SK-N-SH (cell line): Measurements from ENCODE around the gene STAMBP.

Experiments used
- CTCF ChIP-seq: fragments of 200-600 bp; sonication (generic); IDR thresholded peaks from 2 replicates; pipeline ENCODE4 v1.6.1; 2017; ENCODE audit warnings: antibody characterized with exemption, mild to moderate bottlenecking, moderate library complexity
- EP300 ChIP-seq, 2 experiments: IDR thresholded peaks; 2 replicates each; pipeline versions ENCODE4 v1.4.0 to v1.6.1; 2012; ENCODE audit warnings: borderline replicate concordance in 1 of 2, low read depth in 1 of 2, low read length in 1 of 2
- GABPA ChIP-seq: IDR thresholded peaks from 2 replicates; pipeline ENCODE4 v1.4.0; 2012; ENCODE audit warnings: low read depth, mild to moderate bottlenecking
- GATA2 ChIP-seq: sonication (generic); formaldehyde crosslinking; IDR thresholded peaks from 2 replicates; pipeline ENCODE4 v1.5.0; 2020; ENCODE audit warnings: mild to moderate bottlenecking, missing genetic modification reagents
- PBX3 ChIP-seq: IDR thresholded peaks from 2 replicates; pipeline ENCODE4; 2012
- POLR2AphosphoS5 ChIP-seq: IDR thresholded peaks from 2 replicates; pipeline ENCODE4 v1.6.1; 2012; ENCODE audit warnings: low read depth, low read length
- RFX5 ChIP-seq: IDR thresholded peaks from 2 replicates; pipeline ENCODE4 v1.6.1; 2012; ENCODE audit warnings: mild to moderate bottlenecking, improper control_type of control experiment, low read length
- TAF1 ChIP-seq: IDR thresholded peaks from 2 replicates; pipeline ENCODE4 v1.6.1; 2012; ENCODE audit warnings: low read depth, mild to moderate bottlenecking, low read length, moderate library complexity, borderline replicate concordance
- USF2 ChIP-seq: fragments of 150-350 bp; IDR thresholded peaks from 2 replicates; pipeline ENCODE4 v1.6.1; 2017; ENCODE audit warnings: antibody characterized with exemption, low read length, low read depth, borderline replicate concordance
- TF ChIP-seq, protein P1 (sequence below): IDR thresholded peaks from 2 replicates; pipeline ENCODE4 v1.4.0; 2012; ENCODE audit warnings: low read depth
- TF ChIP-seq, protein P2 (sequence below): IDR thresholded peaks from 2 replicates; pipeline ENCODE4 v1.6.1; 2012; ENCODE audit warnings: mild to moderate bottlenecking, low read depth, low read length, moderate library complexity

DNA sequence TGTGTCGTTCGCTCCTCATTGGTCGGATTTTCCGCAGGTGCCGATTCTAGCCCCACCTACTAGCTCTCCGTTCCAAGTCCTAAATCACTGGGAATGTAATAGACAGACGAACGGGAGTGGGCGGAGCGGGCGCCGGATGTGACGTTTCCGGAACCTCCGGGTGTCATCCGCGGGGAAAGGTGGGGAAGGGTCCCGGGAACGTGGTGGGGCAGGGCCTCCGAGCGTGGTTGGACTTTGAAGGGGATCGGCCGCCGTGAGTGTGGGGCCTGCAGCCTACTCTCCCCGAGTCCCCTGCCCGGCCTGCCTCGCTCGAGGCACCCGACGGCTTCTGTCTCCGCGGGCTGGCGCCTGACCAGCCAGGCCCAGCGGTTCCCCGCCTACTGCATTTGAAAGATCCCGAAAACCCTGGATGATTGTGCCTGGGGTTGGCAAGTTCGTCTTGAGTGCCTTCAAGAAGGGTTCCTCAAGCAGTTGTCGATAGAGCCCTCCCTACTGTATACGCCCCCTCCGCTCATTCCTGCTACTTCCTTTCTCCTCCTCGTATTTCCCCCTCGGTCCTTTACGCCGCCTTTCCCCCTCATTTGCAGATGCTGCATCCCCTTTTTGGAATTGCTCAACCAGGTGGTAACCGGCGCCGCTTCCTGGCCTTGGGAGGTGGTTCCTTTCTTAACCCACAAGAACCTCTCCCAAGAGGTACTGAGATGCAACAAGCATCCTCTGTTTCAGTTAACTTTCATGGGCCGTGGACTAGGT, at the start of gene STAMBP:
- TF ChIP-seq CTCF (no peak), TAF1 (peak; percentile 47; the same call in 1 of the 2 replicates), RFX5 (no peak), POLR2AphosphoS5 (peak; percentile 73; the same call in 1 of the 2 replicates), USF2 (no peak), EP300 (IDR thresholded peaks at IDR 0.05; ENCODE audit: borderline replicate concordance in 1 of 2, low read depth in 1 of 2, low read length in 1 of 2) (no peak), GABPA (peak; percentile 87), PBX3 (peak; percentile 96), GATA2 (CRISPR knock-in tag) (no peak)
- TF ChIP-seq, protein P1, sequence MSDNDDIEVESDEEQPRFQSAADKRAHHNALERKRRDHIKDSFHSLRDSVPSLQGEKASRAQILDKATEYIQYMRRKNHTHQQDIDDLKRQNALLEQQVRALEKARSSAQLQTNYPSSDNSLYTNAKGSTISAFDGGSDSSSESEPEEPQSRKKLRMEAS = peak; percentile 66
- TF ChIP-seq, protein P2, sequence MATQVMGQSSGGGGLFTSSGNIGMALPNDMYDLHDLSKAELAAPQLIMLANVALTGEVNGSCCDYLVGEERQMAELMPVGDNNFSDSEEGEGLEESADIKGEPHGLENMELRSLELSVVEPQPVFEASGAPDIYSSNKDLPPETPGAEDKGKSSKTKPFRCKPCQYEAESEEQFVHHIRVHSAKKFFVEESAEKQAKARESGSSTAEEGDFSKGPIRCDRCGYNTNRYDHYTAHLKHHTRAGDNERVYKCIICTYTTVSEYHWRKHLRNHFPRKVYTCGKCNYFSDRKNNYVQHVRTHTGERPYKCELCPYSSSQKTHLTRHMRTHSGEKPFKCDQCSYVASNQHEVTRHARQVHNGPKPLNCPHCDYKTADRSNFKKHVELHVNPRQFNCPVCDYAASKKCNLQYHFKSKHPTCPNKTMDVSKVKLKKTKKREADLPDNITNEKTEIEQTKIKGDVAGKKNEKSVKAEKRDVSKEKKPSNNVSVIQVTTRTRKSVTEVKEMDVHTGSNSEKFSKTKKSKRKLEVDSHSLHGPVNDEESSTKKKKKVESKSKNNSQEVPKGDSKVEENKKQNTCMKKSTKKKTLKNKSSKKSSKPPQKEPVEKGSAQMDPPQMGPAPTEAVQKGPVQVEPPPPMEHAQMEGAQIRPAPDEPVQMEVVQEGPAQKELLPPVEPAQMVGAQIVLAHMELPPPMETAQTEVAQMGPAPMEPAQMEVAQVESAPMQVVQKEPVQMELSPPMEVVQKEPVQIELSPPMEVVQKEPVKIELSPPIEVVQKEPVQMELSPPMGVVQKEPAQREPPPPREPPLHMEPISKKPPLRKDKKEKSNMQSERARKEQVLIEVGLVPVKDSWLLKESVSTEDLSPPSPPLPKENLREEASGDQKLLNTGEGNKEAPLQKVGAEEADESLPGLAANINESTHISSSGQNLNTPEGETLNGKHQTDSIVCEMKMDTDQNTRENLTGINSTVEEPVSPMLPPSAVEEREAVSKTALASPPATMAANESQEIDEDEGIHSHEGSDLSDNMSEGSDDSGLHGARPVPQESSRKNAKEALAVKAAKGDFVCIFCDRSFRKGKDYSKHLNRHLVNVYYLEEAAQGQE = no peak
